ENCODE measurements around the gene IFIT1B. TPM values are rescaled to one million over a fixed set of nuclear protein-coding genes. Genes with fewer than 3 reads are reported as not detected.
"Not testable (repeated sequence)": the region's sequence is repeated elsewhere in the genome, so short reads cannot be mapped to it uniquely, and the experiment has no call there.

Gene IFIT1B
- total and polyA plus RNA-seq, 2 of the 8 experiments (the other 6 are each of a cell fraction or from before 2014, with no cell fraction given) = not detected

- H2AK5ac ChIP-seq (ENCODE audit: low read depth, low read length); H3K36me3 ChIP-seq (ENCODE audit: control insufficient read depth in 2 of 4, insufficient read depth in 4 of 4, low read length in 3 of 4); H3K23ac ChIP-seq (ENCODE audit: insufficient read length); H3K18ac ChIP-seq (ENCODE audit: extremely low read depth, low read length); H3K79me1 ChIP-seq (ENCODE audit: low read depth, low read length); H3K4me2 ChIP-seq (ENCODE audit: insufficient read depth in 1 of 2, low read depth in 2 of 2, low read length in 2 of 2); H3K27ac ChIP-seq (ENCODE audit: low read depth, low read length); H2BK15ac ChIP-seq (ENCODE audit: low read length); H2BK12ac ChIP-seq (ENCODE audit: low read depth, low read length); H3K79me2 ChIP-seq (ENCODE audit: control insufficient read depth in 1 of 2, insufficient read depth in 2 of 2, low read length in 2 of 2); H2BK120ac ChIP-seq (replicated peaks; ENCODE audit: low read depth, low read length); H2BK5ac ChIP-seq (ENCODE audit: low read depth, low read length); FAIRE-seq; H4K8ac ChIP-seq (ENCODE audit: extremely low read depth, insufficient read depth, low read length); H4K5ac ChIP-seq (ENCODE audit: insufficient read length, low read depth, low read length); POLR2A ChIA-PET (ENCODE audit: partially characterized antibody); H4K20me1 ChIP-seq (replicated peaks in 1 of 2; ENCODE audit: control insufficient read depth in 1 of 2, insufficient read depth in 2 of 2, low read length in 2 of 2); H3K4me3 ChIP-seq (ENCODE audit: extremely low read depth in 1 of 4, insufficient read depth in 2 of 4, low read depth in 3 of 4, low read length in 4 of 4); H3K4ac ChIP-seq (replicated peaks; ENCODE audit: insufficient read length, low read depth, low read length); H3K4me1 ChIP-seq (replicated peaks in 1 of 4; ENCODE audit: control insufficient read depth in 3 of 4, insufficient read depth in 4 of 4, low read length in 3 of 4); H4K91ac ChIP-seq (replicated peaks; ENCODE audit: insufficient read length, low read length); DNase-seq (ENCODE audit: low read depth in 1 of 2, low spot score in 2 of 2); H3K9ac ChIP-seq (replicated peaks in 1 of 4; ENCODE audit: extremely low read depth in 1 of 4, low read depth in 3 of 4, low read length in 3 of 4); H3K56ac ChIP-seq (replicated peaks; ENCODE audit: insufficient read length, low read depth, low read length); H2AFZ ChIP-seq (ENCODE audit: low read length); H3K23me2 ChIP-seq (ENCODE audit: low read depth, low read length); H3K14ac ChIP-seq (ENCODE audit: insufficient read length); H3K9me3 ChIP-seq (ENCODE audit: insufficient read depth in 2 of 2, low read depth in 1 of 2, low read length in 1 of 2); H2BK20ac ChIP-seq (ENCODE audit: low read length): not testable (repeated sequence)
- CTCF ChIA-PET (ENCODE audit: partially characterized antibody) = interaction anchor here (1.3 kb wide), 1 partner anchor 39 kb away, joined by 3 read pairs; no protein-coding TSS in a partner anchor
- WGBS, 2 experiments (ENCODE audit: extremely low coverage in 1 of 2, insufficient coverage in 1 of 2, insufficient read length in 1 of 2, insufficient replicate concordance in 2 of 2, low coverage in 1 of 2, low lambda C conversion rate in 2 of 2, missing lambda C conversion rate in 1 of 2) = 96% methylated on average over 2 of the region's 2 CpGs; no CpG with 5 or more reads in 1 of the 2 experiments
- peaks cover 0 to 16% (median 11%) of the 10 kb centered on the region in 4 experiments; a peak in 6 of 7 replicates for H3K27me3 ChIP-seq (replicated peaks in 1 of 4; ENCODE audit: control insufficient read depth in 3 of 4, extremely low read depth in 1 of 4, insufficient read depth in 3 of 4, low read length in 3 of 4)
Measured at GRCh38 chr10:89411135-89411534, 33.3 kb downstream of the IFIT1B start.

- H3K27ac ChIP-seq (ENCODE audit: low read depth, low read length); H3K79me2 ChIP-seq (ENCODE audit: control insufficient read depth in 1 of 2, insufficient read depth in 2 of 2, low read length in 2 of 2); FAIRE-seq; H3K18ac ChIP-seq (ENCODE audit: extremely low read depth, low read length); H3K23me2 ChIP-seq (ENCODE audit: low read depth, low read length); H3K14ac ChIP-seq (ENCODE audit: insufficient read length); H3K9ac ChIP-seq (replicated peaks in 1 of 4; ENCODE audit: extremely low read depth in 1 of 4, low read depth in 3 of 4, low read length in 3 of 4); H2BK5ac ChIP-seq (ENCODE audit: low read depth, low read length); H2BK120ac ChIP-seq (replicated peaks; ENCODE audit: low read depth, low read length); H3K4me1 ChIP-seq (replicated peaks in 1 of 4; ENCODE audit: control insufficient read depth in 3 of 4, insufficient read depth in 4 of 4, low read length in 3 of 4); H3K4ac ChIP-seq (replicated peaks; ENCODE audit: insufficient read length, low read depth, low read length); H2AK5ac ChIP-seq (ENCODE audit: low read depth, low read length); H3K36me3 ChIP-seq (ENCODE audit: control insufficient read depth in 2 of 4, insufficient read depth in 4 of 4, low read length in 3 of 4); H3K56ac ChIP-seq (replicated peaks; ENCODE audit: insufficient read length, low read depth, low read length); H2BK15ac ChIP-seq (ENCODE audit: low read length); DNase-seq (ENCODE audit: low read depth in 1 of 2, low spot score in 2 of 2); H4K20me1 ChIP-seq (replicated peaks in 1 of 2; ENCODE audit: control insufficient read depth in 1 of 2, insufficient read depth in 2 of 2, low read length in 2 of 2); H3K4me2 ChIP-seq (ENCODE audit: insufficient read depth in 1 of 2, low read depth in 2 of 2, low read length in 2 of 2); H3K23ac ChIP-seq (ENCODE audit: insufficient read length); H3K9me3 ChIP-seq (ENCODE audit: insufficient read depth in 2 of 2, low read depth in 1 of 2, low read length in 1 of 2); H4K8ac ChIP-seq (ENCODE audit: extremely low read depth, insufficient read depth, low read length); H2BK20ac ChIP-seq (ENCODE audit: low read length); H3K4me3 ChIP-seq (ENCODE audit: extremely low read depth in 1 of 4, insufficient read depth in 2 of 4, low read depth in 3 of 4, low read length in 4 of 4); H3K79me1 ChIP-seq (ENCODE audit: low read depth, low read length); H2AFZ ChIP-seq (ENCODE audit: low read length); H4K5ac ChIP-seq (ENCODE audit: insufficient read length, low read depth, low read length); H4K91ac ChIP-seq (replicated peaks; ENCODE audit: insufficient read length, low read length); H2BK12ac ChIP-seq (ENCODE audit: low read depth, low read length): not testable (repeated sequence)
- ChIA-PET CTCF (ENCODE audit: partially characterized antibody) (interaction anchor here (1.2 to 1.3 kb wide), 2 partner anchors 19 to 40 kb away, joined by 3 read pairs; partner anchors contain the start of gene IFIT1), POLR2A (ENCODE audit: partially characterized antibody) (interaction anchor here (0.8 to 1.0 kb wide), 2 partner anchors 11 to 147 kb away, joined by 3 read pairs; no protein-coding TSS in a partner anchor)
- H3K27me3 ChIP-seq (replicated peaks in 1 of 4; ENCODE audit: control insufficient read depth in 3 of 4, extremely low read depth in 1 of 4, insufficient read depth in 3 of 4, low read length in 3 of 4) = peaks cover 0 to 20% (median 15%) of the 10 kb centered on the region in 4 experiments; a peak in 6 of 7 replicates
- 86% methylated on average over 10 of the region's 10 CpGs; no CpG with 5 or more reads in 1 of the 2 experiments for WGBS, 2 experiments (ENCODE audit: extremely low coverage in 1 of 2, insufficient coverage in 1 of 2, insufficient read length in 1 of 2, insufficient replicate concordance in 2 of 2, low coverage in 1 of 2, low lambda C conversion rate in 2 of 2, missing lambda C conversion rate in 1 of 2)
Measured at GRCh38 chr10:89412276-89412675, 34.4 kb downstream of the IFIT1B start.

All from H1 (cell line).